Upper lobe of left lung (tissue), 4 donors: ENCODE data around the gene CA5A.

ENCODE experiments used
- EP300 ChIP-seq, 4 donors: sonication (generic); formaldehyde crosslinking; IDR thresholded peaks; one replicate each; pipeline ENCODE4 v1.5.1; 2017; ENCODE audit warnings: antibody characterized with exemption in 4 of 4, control low read depth in 2 of 4
- POLR2AphosphoS5 ChIP-seq, 2 donors: sonication (generic); formaldehyde crosslinking; IDR thresholded peaks; one replicate each; pipeline ENCODE4 v1.5.1; 2017; ENCODE audit warnings: antibody characterized with exemption in 2 of 2
- TF ChIP-seq, protein P1 (sequence below), 6 experiments: fragments of 450-650 bp in 4 of 6; fragments of 200-600 bp in 2 of 6; sonication (generic) in 2 of 6; IDR thresholded peaks; one replicate each; pipeline ENCODE4 v1.5.1; 2016 to 2019; ENCODE audit warnings: antibody characterized with exemption in 6 of 6

DNA sequence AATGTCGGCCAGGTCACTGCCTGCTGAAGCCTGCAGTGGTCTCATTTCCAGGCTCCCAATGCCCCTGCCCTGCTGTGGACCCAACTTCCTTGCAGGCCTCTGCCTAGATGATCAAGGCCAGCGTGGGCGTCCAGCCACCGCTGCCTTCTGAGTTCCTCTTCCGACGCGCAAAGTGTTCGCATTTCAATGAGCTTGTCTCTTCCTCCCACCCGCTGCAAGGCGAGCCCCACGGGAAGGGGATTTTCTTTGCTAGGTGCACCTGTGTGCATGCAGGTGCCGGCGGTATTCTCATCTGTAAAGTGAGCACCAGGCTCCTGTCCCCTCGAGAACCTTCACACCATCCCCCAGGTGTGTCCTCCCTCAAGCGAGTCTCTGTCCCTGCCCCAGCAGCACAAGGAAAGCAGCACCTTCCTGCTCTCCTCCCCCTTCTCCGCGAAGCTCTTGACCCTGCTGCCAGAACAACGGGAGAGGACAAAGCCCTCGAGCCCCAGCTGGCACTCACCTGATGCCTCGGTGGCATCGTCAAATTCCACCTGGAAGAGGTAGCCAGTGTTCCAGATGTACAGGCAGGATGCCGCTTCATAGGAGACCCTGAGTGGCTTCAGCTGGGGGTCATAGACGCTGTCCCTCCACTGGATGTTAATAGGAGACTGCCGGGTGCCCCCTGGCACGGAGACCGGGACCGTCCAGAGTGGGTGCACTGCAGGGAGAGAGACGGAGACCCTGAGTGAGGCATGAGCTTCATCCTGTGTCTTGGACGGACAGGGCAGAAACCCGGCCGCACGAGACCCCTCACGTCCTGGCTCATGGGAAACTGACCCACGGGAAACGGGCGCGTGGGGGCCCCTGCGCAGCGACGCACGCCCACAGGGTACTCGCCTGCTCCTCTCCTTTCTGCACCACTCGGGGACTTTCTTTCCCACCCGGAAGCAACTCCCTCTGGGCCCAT, 9.8 kb downstream of the CA5A start:
- TF ChIP-seq EP300 (IDR thresholded peaks at IDR 0.05): no peak
- TF ChIP-seq, protein P1, sequence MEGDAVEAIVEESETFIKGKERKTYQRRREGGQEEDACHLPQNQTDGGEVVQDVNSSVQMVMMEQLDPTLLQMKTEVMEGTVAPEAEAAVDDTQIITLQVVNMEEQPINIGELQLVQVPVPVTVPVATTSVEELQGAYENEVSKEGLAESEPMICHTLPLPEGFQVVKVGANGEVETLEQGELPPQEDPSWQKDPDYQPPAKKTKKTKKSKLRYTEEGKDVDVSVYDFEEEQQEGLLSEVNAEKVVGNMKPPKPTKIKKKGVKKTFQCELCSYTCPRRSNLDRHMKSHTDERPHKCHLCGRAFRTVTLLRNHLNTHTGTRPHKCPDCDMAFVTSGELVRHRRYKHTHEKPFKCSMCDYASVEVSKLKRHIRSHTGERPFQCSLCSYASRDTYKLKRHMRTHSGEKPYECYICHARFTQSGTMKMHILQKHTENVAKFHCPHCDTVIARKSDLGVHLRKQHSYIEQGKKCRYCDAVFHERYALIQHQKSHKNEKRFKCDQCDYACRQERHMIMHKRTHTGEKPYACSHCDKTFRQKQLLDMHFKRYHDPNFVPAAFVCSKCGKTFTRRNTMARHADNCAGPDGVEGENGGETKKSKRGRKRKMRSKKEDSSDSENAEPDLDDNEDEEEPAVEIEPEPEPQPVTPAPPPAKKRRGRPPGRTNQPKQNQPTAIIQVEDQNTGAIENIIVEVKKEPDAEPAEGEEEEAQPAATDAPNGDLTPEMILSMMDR (IDR thresholded peaks at IDR 0.05): no peak
- no peak for TF ChIP-seq POLR2AphosphoS5 (IDR thresholded peaks at IDR 0.05)
